HG03342 (cell line): ENCODE measurements around the gene TRIO.

Experiments used
- ATAC-seq: cut with Tn5 transposase; IDR thresholded peaks from one replicate; pipeline ENCODE4 v1.9.1; 2021; ENCODE audit warnings: mild to moderate bottlenecking, moderate library complexity; ENCODE audit not compliant: unreplicated experiment

Gene TRIO

GRCh38 chr5:14145435-14146334, 2.5 kb downstream of the TRIO start:
- ATAC-seq, result no peak

GRCh38 chr5:14146725-14147124, 3.6 kb downstream of the TRIO start:
- no peak for ATAC-seq

- ATAC-seq, result no peak
These were observed 4.1 kb downstream of the TRIO start for GRCh38 chr5:14147210-14147609.

GRCh38 chr5:14148483-14148882, 5.3 kb downstream of the TRIO start:
- ATAC-seq, result no peak

GRCh38 chr5:14148890-14149671, 5.9 kb downstream of the TRIO start:
- ATAC-seq, result no peak

- no peak for ATAC-seq
These were observed 6.6 kb downstream of the TRIO start for GRCh38 chr5:14149672-14150274.

- ATAC-seq, result no peak
These were observed 8.3 kb downstream of the TRIO start for GRCh38 chr5:14151416-14151815.

GRCh38 chr5:14153071-14153864, 10.1 kb downstream of the TRIO start:
- ATAC-seq, result no peak

GRCh38 chr5:14153932-14154731, 11.0 kb downstream of the TRIO start:
- peak; percentile 35 for ATAC-seq

- ATAC-seq, result peak; percentile 65
These were observed 11.9 kb downstream of the TRIO start for GRCh38 chr5:14155075-14155474.

- ATAC-seq, result no peak
These were observed 12.6 kb downstream of the TRIO start for GRCh38 chr5:14155739-14156138.

- peak; percentile 0 for ATAC-seq
These were observed 13.1 kb downstream of the TRIO start for GRCh38 chr5:14156290-14156649.

GRCh38 chr5:14156650-14157492, 13.7 kb downstream of the TRIO start:
- ATAC-seq, result peak; percentile 68

GRCh38 chr5:14157493-14157782, 14.3 kb downstream of the TRIO start:
- no peak for ATAC-seq

- no peak for ATAC-seq
These were observed 15.9 kb downstream of the TRIO start for GRCh38 chr5:14158890-14159666.

- ATAC-seq, result no peak
These were observed 18.8 kb downstream of the TRIO start for GRCh38 chr5:14161825-14162556.

- no peak for ATAC-seq
These were observed 21.3 kb downstream of the TRIO start for GRCh38 chr5:14164164-14165163.
